Glutamatergic neuron (in vitro differentiated cells): Measurements from ENCODE around the gene CLPX. TPM values are rescaled to one million over a fixed set of nuclear protein-coding genes. Genes with fewer than 3 reads are reported as not detected.
"Not testable (repeated sequence)": the region's sequence is repeated elsewhere in the genome, so short reads cannot be mapped to it uniquely, and the experiment has no call there.

ENCODE experiments used
- DNase-seq: peaks from one replicate; pipeline ENCODE4 v3.0.0; 2022
- H3K27ac Mint-ChIP-seq: one replicate; pipeline ENCODE4 v1.8.0; 2020; ENCODE audit warnings: mild to moderate bottlenecking, mixed read lengths, inconsistent platforms; ENCODE audit not compliant: unreplicated experiment
- H3K27me3 Mint-ChIP-seq: one replicate; pipeline ENCODE4 v1.8.0; 2020; ENCODE audit warnings: mild to moderate bottlenecking, moderate library complexity, mixed read lengths, inconsistent platforms; ENCODE audit not compliant: unreplicated experiment
- H3K36me3 Mint-ChIP-seq: one replicate; pipeline ENCODE4 v1.8.0; 2020; ENCODE audit warnings: mild to moderate bottlenecking, mixed read lengths, inconsistent platforms; ENCODE audit not compliant: unreplicated experiment
- H3K4me1 Mint-ChIP-seq: one replicate; pipeline ENCODE4 v1.8.0; 2020; ENCODE audit warnings: mild to moderate bottlenecking, low read depth, mixed read lengths, inconsistent platforms; ENCODE audit not compliant: unreplicated experiment
- H3K4me3 Mint-ChIP-seq: one replicate; pipeline ENCODE4 v1.8.0; 2020; ENCODE audit warnings: mild to moderate bottlenecking, mixed read lengths, inconsistent platforms; ENCODE audit not compliant: unreplicated experiment
- H3K9me3 Mint-ChIP-seq: one replicate; pipeline ENCODE4 v1.8.0; 2020; ENCODE audit warnings: mild to moderate bottlenecking, moderate library complexity, mixed read lengths, inconsistent platforms; ENCODE audit not compliant: unreplicated experiment
- total RNA-seq: library from RNA; stranded (reverse); fragmentation: NEBNext Ultra II Directional; extraction: Animal tissue kit (Norgen Biotek cat#: 25700); gene quantifications from one replicate; pipeline ENCODE4 v1.2.1, GENCODE V29; 2021; ENCODE audit not compliant: unreplicated experiment
- TF ChIP-seq, protein P1 (sequence below): fragments of 200-600 bp; sonication (generic); IDR thresholded peaks from one replicate; pipeline ENCODE4 v1.5.0; 2021; ENCODE audit not compliant: partially characterized antibody, unreplicated experiment

The CLPX gene
- total RNA-seq, 1 donor from 2014 or later: 28.6 TPM

DNA sequence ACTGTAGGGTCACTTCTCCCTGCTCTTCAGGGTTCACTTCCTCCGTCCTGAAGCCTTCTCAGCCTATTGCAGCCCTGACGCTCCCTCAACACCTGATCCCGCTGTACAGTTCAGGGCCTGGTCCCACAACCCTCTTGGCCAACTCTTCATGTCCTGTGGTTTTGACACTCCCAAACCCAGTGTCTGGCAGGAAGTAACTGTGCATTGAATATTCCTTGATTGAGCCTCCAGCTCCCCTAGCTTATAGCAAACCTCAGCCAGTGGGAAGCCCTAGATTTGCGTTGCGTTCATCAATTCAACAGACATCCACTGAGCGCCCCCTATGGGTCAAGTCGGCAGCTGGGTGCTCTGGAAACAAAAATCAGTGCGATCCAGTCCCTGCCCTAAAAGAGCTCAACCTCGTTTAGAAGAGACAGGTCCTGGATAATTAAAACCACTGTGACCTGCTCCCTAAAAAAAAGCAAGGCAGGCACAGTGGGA lies 83.7 kb downstream of the CLPX start:
- Mint-ChIP-seq H3K27me3 (peaks cover 4% of the 10 kb centered on the region), H3K4me3 (peak overlapping the region; percentile 88), H3K4me1 (peaks cover 6% of the 10 kb centered on the region), H3K9me3 (peaks cover 1% of the 10 kb centered on the region), H3K27ac (peak overlapping the region; percentile 33), H3K36me3 (peaks cover 7% of the 10 kb centered on the region)
- DNase-seq: peak; percentile 90
- TF ChIP-seq, protein P1, sequence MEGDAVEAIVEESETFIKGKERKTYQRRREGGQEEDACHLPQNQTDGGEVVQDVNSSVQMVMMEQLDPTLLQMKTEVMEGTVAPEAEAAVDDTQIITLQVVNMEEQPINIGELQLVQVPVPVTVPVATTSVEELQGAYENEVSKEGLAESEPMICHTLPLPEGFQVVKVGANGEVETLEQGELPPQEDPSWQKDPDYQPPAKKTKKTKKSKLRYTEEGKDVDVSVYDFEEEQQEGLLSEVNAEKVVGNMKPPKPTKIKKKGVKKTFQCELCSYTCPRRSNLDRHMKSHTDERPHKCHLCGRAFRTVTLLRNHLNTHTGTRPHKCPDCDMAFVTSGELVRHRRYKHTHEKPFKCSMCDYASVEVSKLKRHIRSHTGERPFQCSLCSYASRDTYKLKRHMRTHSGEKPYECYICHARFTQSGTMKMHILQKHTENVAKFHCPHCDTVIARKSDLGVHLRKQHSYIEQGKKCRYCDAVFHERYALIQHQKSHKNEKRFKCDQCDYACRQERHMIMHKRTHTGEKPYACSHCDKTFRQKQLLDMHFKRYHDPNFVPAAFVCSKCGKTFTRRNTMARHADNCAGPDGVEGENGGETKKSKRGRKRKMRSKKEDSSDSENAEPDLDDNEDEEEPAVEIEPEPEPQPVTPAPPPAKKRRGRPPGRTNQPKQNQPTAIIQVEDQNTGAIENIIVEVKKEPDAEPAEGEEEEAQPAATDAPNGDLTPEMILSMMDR: peak; percentile 91

DNA sequence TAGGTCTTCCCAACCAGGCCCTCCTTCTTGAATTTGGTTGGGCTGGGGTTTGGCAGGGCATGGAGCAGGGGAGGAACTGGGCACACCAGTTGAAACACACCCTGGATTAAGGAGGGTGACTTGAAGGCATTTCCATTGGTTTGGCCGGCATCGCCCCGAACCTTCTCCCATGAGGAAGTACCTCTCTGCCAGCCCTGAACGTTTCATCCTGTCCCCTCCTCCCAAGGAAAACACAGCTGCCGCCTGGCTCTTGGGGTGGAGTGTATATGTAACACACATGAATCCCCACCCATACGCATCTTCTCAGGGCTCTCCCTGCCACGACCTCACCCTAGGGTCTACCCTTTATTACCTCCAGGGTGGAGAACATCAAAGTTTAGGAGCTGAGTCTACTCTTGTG lies 84.7 kb downstream of the CLPX start:
- no peak for DNase-seq
- peaks cover 6% of the 10 kb centered on the region for H3K4me1 Mint-ChIP-seq
- H3K36me3 Mint-ChIP-seq: peaks cover 7% of the 10 kb centered on the region
- H3K4me3 Mint-ChIP-seq: no peak overlapping the region
- no peak overlapping the region for H3K27ac Mint-ChIP-seq
- TF ChIP-seq, protein P1: no peak
- peaks cover 1% of the 10 kb centered on the region for H3K9me3 Mint-ChIP-seq
- peaks cover 4% of the 10 kb centered on the region for H3K27me3 Mint-ChIP-seq

DNA sequence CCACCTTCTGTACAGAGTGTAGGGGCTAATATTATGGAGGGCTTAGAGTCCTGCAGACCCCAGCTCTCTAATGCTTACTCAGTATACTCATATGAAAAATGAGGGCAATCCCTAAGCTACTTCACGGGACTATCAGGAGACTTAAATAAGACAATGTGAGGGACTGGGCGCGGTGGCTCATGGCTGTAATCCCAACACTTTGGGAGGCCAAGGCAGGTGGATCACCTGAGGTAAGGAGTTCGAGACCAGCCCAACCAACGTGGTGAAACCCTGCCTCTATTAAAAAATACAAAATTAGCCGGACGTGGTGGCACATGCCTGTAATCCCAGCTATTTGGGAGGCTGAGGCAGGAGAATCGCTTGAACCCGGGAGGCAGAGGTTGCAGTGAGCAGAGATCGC lies 85.3 kb downstream of the CLPX start:
- not testable (repeated sequence) for H3K27me3 Mint-ChIP-seq, H3K36me3 Mint-ChIP-seq, H3K9me3 Mint-ChIP-seq, H3K4me1 Mint-ChIP-seq, H3K27ac Mint-ChIP-seq, DNase-seq, H3K4me3 Mint-ChIP-seq

- no peak for DNase-seq
- Mint-ChIP-seq H3K27ac (no peak overlapping the region), H3K4me1 (peaks cover 6% of the 10 kb centered on the region), H3K36me3 (peaks cover 7% of the 10 kb centered on the region), H3K4me3 (no peak overlapping the region), H3K27me3 (peaks cover 4% of the 10 kb centered on the region), H3K9me3 (peaks cover 1% of the 10 kb centered on the region)
- TF ChIP-seq, protein P1: no peak
Measured at GRCh38 chr15:65099336-65099735, 85.8 kb downstream of the CLPX start.

Other genes starting within 250 kb of the CLPX start
- gene SPG21, start 195.4 kb downstream of the CLPX start, total RNA-seq: 82.7 TPM
- 12.6 TPM for gene MTFMT, start 155.7 kb downstream of the CLPX start, total RNA-seq
- not detected for gene SLC51B, start 140.0 kb downstream of the CLPX start, total RNA-seq
- 0.44 TPM for gene RASL12, start 117.4 kb downstream of the CLPX start, total RNA-seq
- gene KBTBD13, start 108.6 kb downstream of the CLPX start, total RNA-seq: not detected
- 4.6 TPM for gene UBAP1L, start 70.1 kb downstream of the CLPX start, total RNA-seq
- 13.6 TPM for gene PDCD7, start 51.5 kb downstream of the CLPX start, total RNA-seq
- 0.12 TPM for gene CILP, start 26.1 kb upstream of the CLPX start, total RNA-seq
- 6.8 TPM for gene PARP16, start 101.5 kb upstream of the CLPX start, total RNA-seq
- not detected for gene RNU5A-1, start 110.7 kb upstream of the CLPX start, total RNA-seq
- gene RNU5B-1, start 119.3 kb upstream of the CLPX start, total RNA-seq: not detected
- gene IGDCC3, start 192.7 kb upstream of the CLPX start, total RNA-seq: 342 TPM
- 53.9 TPM for gene IGDCC4, start 237.6 kb upstream of the CLPX start, total RNA-seq